Activated CD4-positive, alpha-beta T cell treated with anti-CD3 and anti-CD28 coated beads, Interleukin-2, amount 50 U/mL, for 16 hours (primary cell): ENCODE measurements around the gene ITGAV.

Experiments used
- DNase-seq: peaks from one replicate; pipeline ENCODE4 v3.0.0-alpha.2; 2020

ITGAV gene

DNA sequence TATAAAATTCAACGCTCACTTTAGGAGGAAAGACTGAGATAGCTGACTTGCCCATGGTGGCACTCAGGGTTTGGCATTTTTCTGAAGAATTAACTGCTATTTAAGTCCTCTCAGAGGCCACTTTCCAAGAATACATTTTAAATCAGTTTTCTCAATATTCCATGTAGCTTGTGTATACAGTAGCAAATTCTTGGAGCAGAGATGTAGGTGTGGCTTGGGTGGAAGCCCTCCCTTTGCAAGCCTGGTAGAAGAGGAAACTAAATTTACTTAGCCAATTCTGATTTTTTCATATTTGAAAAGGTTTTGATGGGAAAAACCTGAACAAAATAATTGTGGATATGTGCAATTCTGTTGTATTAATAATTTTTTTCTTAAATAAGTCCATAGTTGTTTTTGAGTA lies 14.0 kb upstream of the ITGAV start:
- DNase-seq, result no peak

DNA sequence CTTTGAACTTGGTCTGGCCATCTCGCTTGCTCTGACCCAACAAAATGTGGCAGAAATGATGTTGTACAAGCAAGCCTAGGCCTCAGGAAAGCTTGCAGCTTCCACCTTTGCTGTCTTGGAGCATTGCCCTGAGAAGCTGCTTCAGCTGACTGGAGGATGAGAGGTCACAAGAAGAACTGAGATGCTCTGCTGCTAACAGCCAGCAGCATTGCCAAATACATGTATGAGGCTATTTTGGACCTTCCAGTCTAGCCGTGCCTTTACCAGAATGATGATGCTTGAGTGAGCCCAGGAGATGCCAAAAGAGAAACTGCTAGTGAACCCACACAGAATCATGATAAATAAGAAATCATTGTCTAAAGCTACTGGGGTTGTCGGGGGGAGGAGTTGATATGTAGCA lies 13.2 kb upstream of the ITGAV start:
- DNase-seq, result no peak

DNA sequence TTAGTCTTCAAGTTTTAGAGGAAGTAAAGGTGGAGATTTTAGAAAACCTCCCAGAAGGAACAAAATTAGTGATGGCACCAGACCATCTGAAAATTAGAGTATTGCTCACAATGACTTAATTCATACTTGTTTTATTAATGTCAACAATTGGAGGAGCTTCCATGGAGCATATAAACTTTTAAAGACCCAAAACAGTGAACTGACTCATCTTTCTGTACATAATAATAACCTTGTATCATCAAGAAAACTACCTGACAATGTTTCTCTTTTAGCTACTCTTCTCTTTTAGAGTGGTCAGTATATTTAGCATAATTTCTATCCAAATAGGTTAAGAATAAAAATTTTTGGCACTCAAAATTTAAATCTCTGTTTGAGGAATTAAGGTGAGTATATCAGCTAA lies 7.2 kb upstream of the ITGAV start:
- no peak for DNase-seq

DNA sequence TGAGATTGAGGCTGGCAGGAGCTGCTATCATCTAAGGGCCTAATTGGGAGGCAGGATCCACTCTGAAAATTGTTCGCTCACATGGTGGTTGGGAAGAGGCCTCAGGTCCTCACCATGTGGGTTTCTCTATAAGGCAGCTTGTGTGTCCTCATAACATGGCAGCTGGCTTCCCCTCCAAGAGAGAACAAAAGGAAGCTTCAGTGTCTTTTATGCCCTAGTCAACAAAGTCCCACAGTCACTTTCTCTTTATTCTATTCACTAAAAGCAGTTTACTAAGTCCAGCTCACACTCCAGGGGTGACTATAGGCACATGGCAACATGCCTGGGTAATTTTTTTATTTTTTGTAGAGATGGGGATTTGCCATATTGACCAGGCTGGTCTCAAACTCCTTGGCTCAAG lies 5.8 kb upstream of the ITGAV start:
- no peak for DNase-seq

DNA sequence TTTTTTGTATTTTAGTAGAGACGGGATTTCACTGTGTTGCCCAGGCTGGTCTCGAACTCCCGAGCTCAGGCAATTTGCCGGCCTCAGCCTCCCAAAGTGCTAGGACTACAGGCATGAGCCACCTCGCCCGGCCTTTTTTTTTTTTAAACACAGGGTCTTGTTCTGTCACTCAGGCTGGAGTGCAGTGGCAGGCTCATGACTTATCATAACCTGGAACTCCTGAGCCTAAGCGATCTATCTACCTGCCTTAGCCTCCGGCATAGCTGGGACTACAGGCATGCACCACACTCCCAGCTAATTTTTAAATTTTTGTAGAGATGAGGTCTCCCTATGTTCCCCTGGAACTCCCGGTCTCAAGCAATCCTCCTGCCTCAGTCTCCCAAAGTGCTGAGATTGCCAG lies 1.4 kb upstream of the ITGAV start:
- DNase-seq, result no peak

DNA sequence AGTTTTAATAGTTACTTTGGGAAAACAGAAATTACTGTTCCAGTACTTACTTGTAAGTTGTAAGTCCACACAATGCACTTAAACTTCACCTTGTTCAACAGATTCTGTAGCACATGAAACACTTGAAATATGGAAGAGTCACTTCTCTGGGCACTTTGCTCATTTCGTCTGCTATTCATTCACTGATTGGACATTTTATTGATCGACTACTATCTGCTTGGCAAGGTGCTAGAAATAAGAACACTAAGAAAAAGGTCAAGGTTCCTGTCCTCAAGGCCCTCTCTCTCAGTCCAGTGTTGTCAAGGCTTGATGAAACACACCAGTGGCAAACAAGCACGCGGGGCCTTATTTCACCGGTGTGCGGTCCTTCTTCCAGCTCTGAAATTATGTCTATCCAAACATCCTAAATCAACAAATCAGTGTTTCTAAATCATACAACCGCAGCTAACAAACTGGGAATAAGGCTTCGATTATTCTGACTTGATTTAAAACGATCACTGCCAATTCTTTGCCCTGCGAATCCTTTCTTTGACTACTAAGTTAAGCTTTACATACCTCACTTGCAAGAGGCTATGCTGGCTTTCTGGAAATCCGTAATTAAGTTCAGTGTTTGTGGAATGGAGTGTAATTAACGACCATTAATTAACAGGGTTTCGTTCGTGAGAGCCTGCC lies 780 bp upstream of the ITGAV start:
- DNase-seq, result no peak

DNA sequence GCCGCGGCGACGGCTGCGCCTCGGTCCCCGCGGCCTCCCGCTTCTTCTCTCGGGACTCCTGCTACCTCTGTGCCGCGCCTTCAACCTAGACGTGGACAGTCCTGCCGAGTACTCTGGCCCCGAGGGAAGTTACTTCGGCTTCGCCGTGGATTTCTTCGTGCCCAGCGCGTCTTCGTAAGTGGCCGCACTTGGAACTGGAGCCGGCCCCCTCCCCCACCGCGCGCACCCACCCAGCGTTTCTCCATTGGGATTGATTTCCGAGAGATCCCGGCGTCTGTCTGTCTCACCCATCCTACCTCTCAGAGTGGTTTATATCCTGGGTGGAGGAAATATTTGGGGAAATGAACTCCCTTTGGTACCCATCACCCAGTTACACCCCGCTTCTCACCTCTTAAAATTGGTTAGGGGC lies 498 bp downstream of the ITGAV start:
- DNase-seq, result no peak

DNA sequence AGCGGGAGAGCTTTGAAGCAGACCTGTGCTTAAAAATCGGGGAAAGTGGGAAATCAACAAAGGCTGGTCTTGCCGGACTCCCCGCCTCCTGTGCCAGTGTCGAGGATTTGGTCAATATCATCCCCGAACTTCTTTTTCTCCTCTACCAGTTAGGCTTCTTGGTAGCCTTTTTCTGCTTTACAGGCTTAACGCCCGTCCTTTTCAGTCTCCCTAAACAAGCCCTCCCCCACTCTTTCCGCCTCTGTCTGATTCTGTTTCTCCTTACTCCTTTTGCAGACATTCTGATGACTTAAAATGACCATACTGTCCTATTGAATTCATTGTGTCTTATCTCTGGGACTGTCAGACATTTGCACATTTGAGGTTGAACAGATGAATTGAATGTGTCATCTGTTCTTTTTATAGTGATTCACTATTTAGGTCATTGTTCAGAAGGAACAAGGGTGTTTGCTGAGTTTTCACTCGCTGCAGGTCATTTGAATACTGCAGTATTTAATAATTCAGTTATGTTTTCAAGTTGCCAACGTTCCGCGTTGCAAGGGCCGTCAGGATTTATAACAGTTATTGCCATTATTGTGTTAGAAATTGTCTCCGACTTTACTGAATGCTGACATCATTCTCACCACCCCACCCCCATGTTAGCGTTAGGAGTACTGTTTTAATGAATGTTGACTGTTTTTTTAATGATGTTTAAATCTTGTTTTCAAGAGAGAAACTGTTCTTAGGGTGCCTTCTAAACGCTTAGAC lies 1.1 kb downstream of the ITGAV start:
- peak; percentile 39 for DNase-seq

DNA sequence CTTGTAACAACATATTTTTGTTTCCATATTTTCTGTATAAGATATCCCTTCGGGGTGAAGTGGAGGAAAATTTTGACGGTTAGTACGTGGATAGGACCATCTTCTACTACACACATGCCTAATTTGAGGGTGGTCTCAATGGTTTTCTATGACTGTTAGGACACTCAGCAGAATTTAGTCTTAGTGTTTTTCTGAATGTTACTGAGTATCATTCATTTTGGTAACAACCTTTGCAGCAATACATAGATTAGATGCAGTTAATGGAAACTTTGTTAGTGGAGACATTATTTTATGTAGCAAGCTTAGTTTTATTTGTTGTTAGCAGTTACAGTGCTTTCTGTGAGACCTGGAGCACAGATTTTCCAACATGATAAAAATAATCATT lies 1.6 kb downstream of the ITGAV start:
- DNase-seq, result no peak

DNA sequence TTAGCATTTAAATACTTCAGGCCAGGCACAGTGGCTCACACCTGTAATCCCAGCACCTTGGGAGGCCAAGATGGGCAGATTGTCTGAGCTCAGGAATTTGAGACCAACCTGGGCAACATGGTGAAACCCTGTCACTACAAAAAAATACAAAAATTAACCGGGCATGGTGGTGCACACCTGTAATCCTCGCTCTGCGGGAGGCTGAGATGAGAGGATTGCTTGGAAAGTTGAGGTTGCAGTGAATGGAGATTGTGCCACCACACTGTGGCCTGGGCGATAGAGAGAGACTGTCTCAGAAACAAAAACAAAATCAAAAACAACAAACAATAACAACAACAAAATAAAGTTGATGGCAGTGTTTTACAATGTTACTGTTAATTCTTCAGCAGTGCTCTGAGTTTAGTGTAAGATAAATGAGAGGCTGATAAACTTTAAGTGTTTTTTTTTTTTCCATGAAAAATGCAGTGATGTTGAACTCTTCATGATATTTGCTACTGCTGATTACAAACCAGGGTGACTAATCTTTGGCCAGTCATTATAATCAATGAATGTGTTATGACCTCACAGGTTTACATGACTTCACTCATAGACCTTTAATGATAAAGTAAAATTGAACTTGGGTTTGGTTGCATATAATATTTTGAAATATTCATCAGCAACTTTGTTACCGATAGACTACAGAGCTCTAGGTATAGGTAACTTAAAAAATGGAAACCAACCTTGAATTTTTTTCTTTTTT lies 2.5 kb downstream of the ITGAV start:
- no peak for DNase-seq

DNA sequence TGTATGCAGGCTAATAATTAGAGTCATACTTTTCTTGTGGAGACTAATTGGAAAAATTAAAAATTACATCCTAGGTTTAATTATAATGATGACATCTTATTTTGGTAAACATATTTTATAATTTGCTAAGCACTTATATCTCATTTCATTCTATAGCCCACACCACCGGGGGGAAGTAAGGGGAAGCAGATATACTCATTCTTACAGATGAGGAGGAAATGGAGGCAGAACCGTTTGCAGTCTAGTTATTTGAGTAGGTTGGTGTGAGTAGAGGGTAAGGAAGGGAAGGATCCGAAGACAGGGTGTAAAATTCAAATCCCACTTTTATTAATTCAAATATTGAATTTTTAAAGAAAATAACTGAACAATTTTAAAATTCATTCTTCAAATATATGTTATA lies 3.7 kb downstream of the ITGAV start:
- no peak for DNase-seq

DNA sequence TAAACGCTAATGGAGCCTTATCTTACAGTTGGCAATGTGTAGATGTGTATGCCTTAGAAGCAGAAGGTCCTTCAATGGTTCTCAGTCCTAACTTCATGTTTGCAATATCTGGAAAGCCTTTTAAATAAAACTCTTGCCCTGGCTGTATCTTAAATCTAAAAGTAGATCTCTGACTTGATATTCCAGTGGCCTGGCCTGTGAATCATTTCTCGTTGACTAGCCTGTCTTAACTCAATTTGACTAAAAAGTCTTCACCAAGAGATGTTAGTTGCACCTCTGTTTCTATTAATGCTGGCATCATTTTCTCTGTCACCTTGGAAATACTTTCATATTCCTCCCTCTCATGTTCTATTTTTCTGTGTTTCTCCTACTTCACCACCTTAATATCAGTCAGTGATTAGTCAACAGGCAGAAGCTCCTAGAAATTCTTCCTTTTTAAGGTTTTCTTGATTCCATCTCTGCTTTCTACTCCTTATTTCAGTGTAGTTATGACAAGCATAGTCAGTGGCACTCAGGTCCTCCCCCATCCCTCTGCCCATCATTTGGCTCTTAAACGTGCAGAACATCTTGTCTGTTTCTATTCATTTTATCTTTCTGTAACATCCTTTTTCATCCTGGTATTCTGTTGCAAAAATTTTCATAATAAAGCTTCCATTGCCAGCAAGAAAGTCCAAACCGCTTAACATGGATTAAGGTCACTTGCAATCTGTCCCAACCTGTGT lies 4.3 kb downstream of the ITGAV start:
- no peak for DNase-seq

DNA sequence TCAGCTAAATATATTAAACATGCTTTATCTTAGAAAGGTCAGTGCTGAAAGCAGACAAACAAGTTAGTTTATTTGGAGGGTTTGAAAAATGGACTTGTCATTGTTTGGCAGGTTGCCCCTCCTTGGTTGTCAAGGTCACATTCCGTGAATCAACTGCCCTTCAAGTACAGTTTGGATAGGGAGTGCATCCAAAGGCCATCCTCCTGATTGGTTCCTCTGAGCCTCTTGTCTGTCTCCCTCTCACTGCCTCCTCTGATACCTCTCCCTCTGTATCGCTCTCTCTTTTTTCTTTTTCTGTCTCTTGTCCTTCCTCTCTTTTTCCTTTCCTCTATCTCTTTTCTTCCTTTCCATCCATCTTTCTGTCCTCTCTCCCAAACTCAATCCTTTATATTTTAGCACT lies 5.4 kb downstream of the ITGAV start:
- DNase-seq, result no peak

DNA sequence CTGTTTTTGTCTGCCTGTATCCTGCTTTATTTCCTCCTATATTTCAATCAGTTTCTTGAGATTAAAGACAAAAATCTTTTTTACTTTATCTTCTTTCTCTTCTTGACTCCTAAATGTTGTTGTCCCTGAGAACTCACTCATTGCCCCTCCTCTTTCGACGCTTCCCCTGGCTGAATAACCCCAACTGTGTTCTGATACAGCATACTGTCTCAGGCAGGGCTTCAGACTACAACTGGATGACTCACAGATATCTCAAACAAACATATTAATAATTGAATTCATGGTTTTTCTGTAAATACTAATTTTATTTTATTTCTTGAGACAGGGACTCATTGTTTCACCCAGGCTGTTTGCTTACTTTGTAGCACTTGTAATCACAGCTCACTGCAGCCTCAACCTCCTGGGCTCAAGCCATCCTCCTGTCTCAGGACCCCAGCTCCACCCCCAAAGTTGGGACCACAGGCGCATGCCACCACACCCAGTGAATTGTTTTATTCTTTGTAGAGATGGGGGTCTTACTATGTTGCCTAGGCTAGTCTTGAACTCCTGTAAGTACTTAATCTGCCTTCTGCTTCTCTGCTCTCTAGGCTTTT lies 9.4 kb downstream of the ITGAV start:
- DNase-seq, result no peak

DNA sequence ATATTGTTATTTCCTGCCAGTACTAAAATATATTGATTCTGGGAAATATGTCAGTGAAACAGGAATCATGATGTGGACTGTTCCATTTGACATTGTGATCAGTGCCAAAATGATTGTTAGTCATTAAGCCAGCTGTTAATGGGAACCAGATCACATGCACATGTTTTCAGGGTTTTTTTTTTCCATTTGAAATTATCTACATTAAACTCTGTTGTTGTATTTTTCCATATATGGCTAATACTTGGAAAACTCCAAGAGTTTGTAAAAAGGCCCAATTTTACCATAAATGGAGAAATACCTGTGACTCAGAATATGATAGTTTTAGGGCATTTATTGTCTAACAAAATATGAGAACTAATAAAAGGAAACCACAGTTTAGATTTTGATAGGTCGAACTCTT lies 13.4 kb downstream of the ITGAV start:
- no peak for DNase-seq

DNA sequence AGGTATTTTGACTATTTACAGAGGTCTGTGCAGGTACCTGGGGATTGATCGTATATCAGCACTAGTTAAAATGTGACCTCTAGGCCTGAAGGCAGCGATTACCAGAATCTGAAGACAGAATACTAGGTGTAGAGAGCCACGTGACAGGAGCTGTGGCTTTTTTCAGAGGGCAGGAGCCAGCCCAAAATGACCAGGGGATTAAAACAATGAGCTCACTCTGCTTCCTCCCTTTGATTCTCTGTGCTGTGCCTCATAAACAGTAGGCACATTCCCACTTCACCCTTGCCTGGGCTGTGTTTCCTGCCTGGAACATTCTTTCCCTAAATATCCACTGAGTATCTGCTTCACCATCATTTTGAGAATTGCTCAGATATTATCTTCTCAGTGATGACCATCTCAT lies 15.2 kb downstream of the ITGAV start:
- no peak for DNase-seq

DNA sequence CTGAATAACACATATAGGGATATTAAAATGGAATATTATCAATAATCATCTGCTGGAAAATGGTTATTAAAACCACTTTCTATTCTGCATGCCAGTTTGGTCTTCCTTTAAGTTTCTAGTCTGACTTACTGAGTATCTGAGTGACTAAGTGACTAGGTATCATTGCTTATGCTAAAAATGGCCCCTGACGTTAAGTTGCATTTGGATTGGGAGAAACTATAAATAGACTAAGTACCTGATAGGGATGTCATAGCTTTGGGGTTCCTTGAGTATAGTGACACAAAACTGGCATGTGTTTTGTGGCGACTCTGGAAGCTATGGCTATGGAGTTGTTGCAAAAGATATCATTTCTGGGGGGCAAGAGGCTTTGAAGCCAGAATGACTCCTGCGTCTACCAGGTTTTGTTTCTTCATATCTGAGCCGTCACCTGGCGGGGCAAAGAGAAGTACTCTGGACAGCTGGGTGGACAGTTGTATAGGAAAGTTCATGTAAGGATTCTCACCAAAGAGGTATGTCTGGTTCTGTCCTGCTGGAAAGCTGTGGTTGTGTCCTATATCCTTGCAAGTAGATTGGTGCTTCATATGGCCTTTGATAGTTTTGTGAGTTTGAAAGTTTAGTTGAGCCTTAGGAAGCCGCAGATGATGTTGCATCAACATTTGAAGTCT lies 17.9 kb downstream of the ITGAV start:
- no peak for DNase-seq

DNA sequence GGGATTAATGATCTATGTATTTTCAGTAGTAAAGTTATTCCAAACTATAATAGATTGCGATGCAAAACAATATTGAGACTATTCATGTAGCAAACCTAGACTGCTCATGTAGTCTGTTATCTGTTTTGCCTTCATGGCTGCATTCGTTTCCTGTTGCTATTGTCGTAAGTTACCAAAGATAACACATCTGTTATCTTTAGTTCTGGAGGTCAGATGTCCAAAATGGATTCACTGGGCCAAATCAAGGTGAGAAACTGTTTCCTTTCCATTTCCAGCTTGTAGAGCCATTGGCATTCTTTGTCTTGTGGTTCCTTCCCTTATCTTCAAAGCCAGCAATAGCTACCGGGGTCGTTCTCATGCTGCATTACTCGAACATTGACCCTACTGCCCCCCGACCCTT lies 20.9 kb downstream of the ITGAV start:
- no peak for DNase-seq

DNA sequence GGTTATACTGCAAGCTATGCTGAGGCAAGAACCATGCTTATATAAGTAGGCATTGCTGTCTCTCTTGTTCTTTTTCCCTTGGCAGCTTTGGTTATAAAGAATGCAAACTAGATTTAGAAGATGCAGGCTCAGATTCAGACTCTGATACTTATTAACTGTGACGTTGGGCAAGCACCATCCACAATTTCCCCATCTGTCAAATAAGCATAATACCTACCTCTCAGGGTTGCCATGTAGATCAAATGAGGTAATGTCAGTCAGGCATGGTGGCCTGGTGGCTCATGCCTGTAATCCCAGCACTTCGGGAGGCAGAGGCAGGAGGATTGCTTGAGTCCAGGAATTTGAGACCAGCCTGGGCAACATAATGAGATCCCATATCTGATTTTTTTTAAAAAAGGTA lies 21.7 kb downstream of the ITGAV start:
- DNase-seq, result no peak

DNA sequence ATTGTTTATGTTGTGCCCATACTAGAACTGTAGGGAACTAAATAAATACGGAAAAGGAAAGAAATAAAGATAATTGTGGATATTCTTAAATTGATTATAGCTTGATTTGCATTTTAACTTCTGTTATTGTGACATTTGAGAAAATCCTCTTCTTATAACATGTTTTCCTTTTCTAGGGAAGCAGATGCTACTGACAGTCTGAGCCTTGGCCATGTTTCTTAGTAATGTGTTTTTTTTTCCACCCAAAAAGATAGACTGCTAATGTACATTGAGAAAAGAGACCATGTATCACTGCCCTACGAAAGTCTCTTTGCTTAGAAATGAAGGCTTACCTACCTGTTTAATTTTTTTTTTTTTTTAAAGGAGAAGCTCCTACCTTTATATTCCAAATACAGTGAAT lies 22.2 kb downstream of the ITGAV start:
- DNase-seq, result no peak

DNA sequence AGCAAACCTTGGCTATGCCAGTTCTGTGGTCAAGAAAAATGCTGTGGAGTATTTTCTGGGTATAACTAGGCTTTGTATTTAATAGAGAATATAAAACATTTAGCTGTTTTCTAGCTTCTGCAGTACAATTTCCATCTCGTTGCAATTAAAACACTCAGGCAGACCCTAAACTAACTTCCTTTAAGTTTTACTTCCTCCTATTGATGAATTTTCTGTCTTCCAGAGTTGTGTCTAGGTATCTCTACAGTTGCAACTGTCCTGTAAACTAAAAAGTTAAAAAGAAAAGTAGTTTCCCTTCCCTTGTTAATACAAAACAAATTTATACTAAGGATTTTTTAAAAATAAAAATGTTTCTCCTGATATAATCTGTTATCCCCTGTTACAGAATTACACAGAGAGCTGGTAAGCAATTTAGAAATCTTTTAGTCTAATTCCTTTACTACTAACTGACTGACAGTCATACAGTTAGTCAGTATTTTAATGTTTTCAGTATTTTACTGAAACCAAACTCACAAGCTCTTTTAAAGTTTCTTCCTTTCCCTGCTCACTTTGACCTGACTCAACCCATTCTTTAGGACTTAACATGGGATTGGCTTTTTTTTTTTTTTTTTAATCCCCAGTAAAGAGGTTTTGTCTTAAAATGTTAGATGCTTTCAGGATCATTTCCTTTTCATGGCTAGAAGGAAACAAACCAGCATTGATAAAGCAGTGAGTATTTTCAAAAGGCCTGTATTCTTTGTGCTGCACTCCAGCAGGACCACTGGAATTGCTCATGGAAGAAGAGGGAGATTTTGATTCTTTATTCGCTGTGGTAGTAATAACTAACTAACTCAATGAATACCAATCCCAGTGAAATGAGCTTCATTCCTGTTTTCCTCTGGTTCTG lies 22.9 kb downstream of the ITGAV start:
- no peak for DNase-seq

DNA sequence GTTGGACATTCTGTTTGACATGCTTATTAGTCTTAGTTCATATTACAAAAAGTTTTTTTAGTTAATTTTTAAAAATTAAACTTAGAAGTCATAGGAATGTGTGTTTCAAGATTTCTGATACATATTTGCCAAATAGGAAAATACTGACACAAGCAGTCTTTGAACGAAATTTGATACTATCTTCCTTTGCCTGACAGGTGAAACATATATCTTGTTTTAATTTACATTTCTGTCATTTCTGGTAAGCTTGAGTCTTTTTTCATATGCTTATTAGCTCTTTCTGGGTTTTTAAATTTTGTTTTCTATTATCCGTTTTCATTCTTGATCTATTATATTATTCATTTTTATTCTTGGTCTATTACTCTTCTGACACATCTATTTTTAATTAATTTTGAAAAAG lies 24.5 kb downstream of the ITGAV start:
- no peak for DNase-seq
